HepG2 (cell line): ENCODE data around the gene VPS25. TPM values are rescaled to one million over a fixed set of nuclear protein-coding genes. Genes with fewer than 3 reads are reported as not detected.

ENCODE experiments used
- CENPX ChIP-seq: sonication (generic); formaldehyde crosslinking; IDR thresholded peaks from 2 replicates; pipeline ENCODE4 v1.9.0; 2021; ENCODE audit warnings: mild to moderate bottlenecking, missing genetic modification reagents, moderate library complexity
- EEA1 ChIP-seq: sonication (generic); formaldehyde crosslinking; IDR thresholded peaks from 2 replicates; pipeline ENCODE4 v1.5.1; 2020; ENCODE audit warnings: mild to moderate bottlenecking, missing genetic modification reagents, borderline replicate concordance
- KLF12 ChIP-seq: sonication (generic); formaldehyde crosslinking; IDR thresholded peaks from 2 replicates; pipeline ENCODE4 v1.4.0; 2020; ENCODE audit warnings: missing genetic modification reagents, borderline replicate concordance
- MYNN ChIP-seq: sonication (generic); formaldehyde crosslinking; IDR thresholded peaks from 2 replicates; pipeline ENCODE4 v1.4.0; 2020; ENCODE audit warnings: mild to moderate bottlenecking, low read depth, missing genetic modification reagents
- PLRG1 ChIP-seq: fragments of 450-650 bp; conservative IDR thresholded peaks from 2 replicates; pipeline ENCODE4 v1.6.1; 2016
- TAF15 ChIP-seq: fragments of 200-400 bp; formaldehyde crosslinking; IDR thresholded peaks from one replicate; pipeline ENCODE4 v1.6.1; 2018; ENCODE audit warnings: mild to moderate bottlenecking, low read depth, low read length; ENCODE audit not compliant: poor library complexity, severe bottlenecking
- THAP7 ChIP-seq: sonication (generic); formaldehyde crosslinking; IDR thresholded peaks from 2 replicates; pipeline ENCODE4 v1.8.1; 2023; ENCODE audit warnings: mild to moderate bottlenecking, missing genetic modification reagents
- ZFP36L1 ChIP-seq: sonication (generic); formaldehyde crosslinking; IDR thresholded peaks from 2 replicates; pipeline ENCODE4 v1.8.0; 2022; ENCODE audit warnings: mild to moderate bottlenecking, missing genetic modification reagents, moderate library complexity
- ZNF256 ChIP-seq: sonication (generic); formaldehyde crosslinking; conservative IDR thresholded peaks from 2 replicates; pipeline ENCODE4 v1.4.0; 2020; ENCODE audit warnings: missing genetic modification reagents
- ZNF280B ChIP-seq: sonication (generic); formaldehyde crosslinking; IDR thresholded peaks from 2 replicates; pipeline ENCODE4 v1.5.0; 2020; ENCODE audit warnings: missing genetic modification reagents, mild to moderate bottlenecking, borderline replicate concordance
- ZNF354B ChIP-seq: sonication (generic); formaldehyde crosslinking; IDR thresholded peaks from 2 replicates; pipeline ENCODE4 v1.8.0; 2022; ENCODE audit warnings: mild to moderate bottlenecking, missing genetic modification reagents
- ZNF670 ChIP-seq: sonication (generic); formaldehyde crosslinking; IDR thresholded peaks from 2 replicates; pipeline ENCODE4 v1.8.0; 2022; ENCODE audit warnings: mild to moderate bottlenecking, missing genetic modification reagents, borderline replicate concordance
- ZUFSP ChIP-seq: sonication (generic); formaldehyde crosslinking; IDR thresholded peaks from 2 replicates; pipeline ENCODE4 v1.9.0; 2021; ENCODE audit warnings: missing genetic modification reagents, mild to moderate bottlenecking, borderline replicate concordance
- polyA plus RNA-seq, 8 experiments: library from polyadenylated mRNA; depleted of rRNA in 3 of 8; stranded (reverse) in 7 of 8; unstranded in 1 of 8; fragments of >200 nt; fragmentation: Illumina TruSeq in 4 of 8; extraction: Trizol in 4 of 8; gene quantifications; 2 replicates each; pipeline versions ENCODE4 v1.2.1 to v1.2.3, GENCODE V29; 2011 to 2016; ENCODE audit warnings: low read depth in 4 of 8, missing spikeins in 1 of 8, mixed read lengths in 1 of 8; ENCODE audit not compliant: insufficient read depth in 1 of 8
- total RNA-seq, 5 experiments: library from RNA; depleted of rRNA; stranded (reverse); fragments of >200 nt; fragmentation: Illumina TruSeq; extraction: Trizol; gene quantifications; 2 replicates each; pipeline ENCODE4 v1.2.3, GENCODE V29; 2016; ENCODE audit warnings: low read depth in 1 of 5
- TF ChIP-seq, protein P1 (sequence below): sonication (generic); formaldehyde crosslinking; conservative IDR thresholded peaks from 2 replicates; pipeline ENCODE4 v1.4.0; 2020; ENCODE audit warnings: missing genetic modification reagents
- TF ChIP-seq, protein P2 (sequence below): sonication (generic); formaldehyde crosslinking; IDR thresholded peaks from 2 replicates; pipeline ENCODE4 v1.4.0; 2020; ENCODE audit warnings: missing genetic modification reagents, borderline replicate concordance
- TF ChIP-seq, protein P3 (sequence below): sonication (generic); formaldehyde crosslinking; IDR thresholded peaks from 2 replicates; pipeline ENCODE4 v1.8.1; 2023; ENCODE audit warnings: missing genetic modification reagents, inconsistent platforms, borderline replicate concordance

Gene VPS25
- total and polyA plus RNA-seq, 2 of the 13 experiments (the other 11 are each of a cell fraction or from before 2014, with no cell fraction given) = 161 to 249 TPM

DNA sequence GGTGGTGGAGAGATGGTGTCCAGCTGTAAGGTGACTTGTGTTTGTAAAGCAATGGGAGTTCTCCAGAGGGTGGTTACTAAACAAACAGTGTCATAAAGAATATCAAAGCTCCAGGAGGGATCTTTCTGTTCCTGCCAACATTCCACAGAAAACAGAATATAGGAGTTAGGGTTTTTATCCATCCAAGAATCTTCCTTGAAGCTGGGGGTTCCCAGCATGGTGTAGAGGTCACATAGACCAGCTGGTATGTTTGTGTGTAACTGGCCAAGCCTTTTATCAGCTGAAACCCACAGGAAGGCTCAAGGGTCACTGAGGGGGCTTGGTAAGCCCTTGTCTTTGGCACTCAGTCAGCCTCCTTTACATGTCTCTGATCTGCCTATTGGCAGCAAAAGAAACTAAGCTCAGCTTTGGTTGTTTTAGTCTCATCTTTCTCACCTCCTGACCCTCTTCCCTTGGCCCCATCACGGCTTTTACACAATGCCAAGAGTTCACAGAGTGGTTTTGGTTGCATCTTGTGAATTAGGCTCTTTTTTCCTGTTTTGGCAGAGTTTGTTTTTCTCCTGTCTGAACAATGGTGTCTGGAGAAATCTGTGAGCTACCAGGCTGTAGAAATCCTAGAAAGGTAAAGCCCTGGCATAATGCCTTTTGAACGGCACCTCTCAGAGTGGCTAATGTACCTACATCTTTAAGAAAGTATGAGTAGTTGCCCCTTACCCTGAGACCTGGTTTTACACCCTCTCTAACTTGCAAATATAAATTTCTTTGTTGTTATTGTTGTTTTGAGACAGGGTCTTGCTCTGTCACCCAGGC is 30.0 kb downstream of the VPS25 start (continued):
- TF ChIP-seq ZUFSP (CRISPR knock-in tag) = no peak
- no peak for TF ChIP-seq ZNF280B (CRISPR knock-in tag)
- TF ChIP-seq, protein P1, sequence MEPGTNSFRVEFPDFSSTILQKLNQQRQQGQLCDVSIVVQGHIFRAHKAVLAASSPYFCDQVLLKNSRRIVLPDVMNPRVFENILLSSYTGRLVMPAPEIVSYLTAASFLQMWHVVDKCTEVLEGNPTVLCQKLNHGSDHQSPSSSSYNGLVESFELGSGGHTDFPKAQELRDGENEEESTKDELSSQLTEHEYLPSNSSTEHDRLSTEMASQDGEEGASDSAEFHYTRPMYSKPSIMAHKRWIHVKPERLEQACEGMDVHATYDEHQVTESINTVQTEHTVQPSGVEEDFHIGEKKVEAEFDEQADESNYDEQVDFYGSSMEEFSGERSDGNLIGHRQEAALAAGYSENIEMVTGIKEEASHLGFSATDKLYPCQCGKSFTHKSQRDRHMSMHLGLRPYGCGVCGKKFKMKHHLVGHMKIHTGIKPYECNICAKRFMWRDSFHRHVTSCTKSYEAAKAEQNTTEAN (CRISPR knock-in tag) = 0 out of 2 replicates have a peak, but pooled peaks have one; percentile 21
- no peak for TF ChIP-seq EEA1 (CRISPR knock-in tag)
- 0 out of 2 replicates have a peak, but pooled peaks have one; percentile 46 for TF ChIP-seq ZNF256
- TF ChIP-seq, protein P2, sequence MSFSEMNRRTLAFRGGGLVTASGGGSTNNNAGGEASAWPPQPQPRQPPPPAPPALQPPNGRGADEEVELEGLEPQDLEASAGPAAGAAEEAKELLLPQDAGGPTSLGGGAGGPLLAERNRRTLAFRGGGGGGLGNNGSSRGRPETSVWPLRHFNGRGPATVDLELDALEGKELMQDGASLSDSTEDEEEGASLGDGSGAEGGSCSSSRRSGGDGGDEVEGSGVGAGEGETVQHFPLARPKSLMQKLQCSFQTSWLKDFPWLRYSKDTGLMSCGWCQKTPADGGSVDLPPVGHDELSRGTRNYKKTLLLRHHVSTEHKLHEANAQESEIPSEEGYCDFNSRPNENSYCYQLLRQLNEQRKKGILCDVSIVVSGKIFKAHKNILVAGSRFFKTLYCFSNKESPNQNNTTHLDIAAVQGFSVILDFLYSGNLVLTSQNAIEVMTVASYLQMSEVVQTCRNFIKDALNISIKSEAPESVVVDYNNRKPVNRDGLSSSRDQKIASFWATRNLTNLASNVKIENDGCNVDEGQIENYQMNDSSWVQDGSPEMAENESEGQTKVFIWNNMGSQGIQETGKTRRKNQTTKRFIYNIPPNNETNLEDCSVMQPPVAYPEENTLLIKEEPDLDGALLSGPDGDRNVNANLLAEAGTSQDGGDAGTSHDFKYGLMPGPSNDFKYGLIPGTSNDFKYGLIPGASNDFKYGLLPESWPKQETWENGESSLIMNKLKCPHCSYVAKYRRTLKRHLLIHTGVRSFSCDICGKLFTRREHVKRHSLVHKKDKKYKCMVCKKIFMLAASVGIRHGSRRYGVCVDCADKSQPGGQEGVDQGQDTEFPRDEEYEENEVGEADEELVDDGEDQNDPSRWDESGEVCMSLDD (CRISPR knock-in tag) = 0 out of 2 replicates have a peak, but pooled peaks have one; percentile 21
- TF ChIP-seq, protein P3, sequence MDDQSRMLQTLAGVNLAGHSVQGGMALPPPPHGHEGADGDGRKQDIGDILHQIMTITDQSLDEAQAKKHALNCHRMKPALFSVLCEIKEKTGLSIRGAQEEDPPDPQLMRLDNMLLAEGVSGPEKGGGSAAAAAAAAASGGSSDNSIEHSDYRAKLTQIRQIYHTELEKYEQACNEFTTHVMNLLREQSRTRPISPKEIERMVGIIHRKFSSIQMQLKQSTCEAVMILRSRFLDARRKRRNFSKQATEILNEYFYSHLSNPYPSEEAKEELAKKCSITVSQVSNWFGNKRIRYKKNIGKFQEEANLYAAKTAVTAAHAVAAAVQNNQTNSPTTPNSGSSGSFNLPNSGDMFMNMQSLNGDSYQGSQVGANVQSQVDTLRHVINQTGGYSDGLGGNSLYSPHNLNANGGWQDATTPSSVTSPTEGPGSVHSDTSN (CRISPR knock-in tag) = no peak
- TF ChIP-seq TAF15 = no peak
- no peak for TF ChIP-seq CENPX
- no peak for TF ChIP-seq ZNF670
- TF ChIP-seq THAP7 (CRISPR knock-in tag) = no peak
- no peak; the same call in 1 of the 2 replicates for TF ChIP-seq KLF12 (CRISPR knock-in tag)
- no peak for TF ChIP-seq ZNF354B (CRISPR knock-in tag)
- TF ChIP-seq PLRG1 = no peak
- no peak for TF ChIP-seq ZFP36L1
- TF ChIP-seq MYNN (CRISPR knock-in tag) = no peak
